RPMI7951 (cell line): Measurements from ENCODE around the gene DAG1. TPM values are rescaled to one million over a fixed set of nuclear protein-coding genes. Genes with fewer than 3 reads are reported as not detected.

Source experiments
- DNase-seq: peaks from one replicate; pipeline ENCODE4 v3.0.0-alpha.2; 2012; ENCODE audit warnings: low read depth
- total RNA-seq: library from RNA; depleted of rRNA; stranded (reverse); fragments of >200 nt; shearing (Covaris generic); gene quantifications from 2 replicates; pipeline ENCODE4 v1.2.3, GENCODE V29; 2014; rRNA removed

The DAG1 gene
- total RNA-seq, 1 experiment from 2014 or later, result 75.7 TPM

- DNase-seq, result peak; percentile 71
Measured at GRCh38 chr3:49553692-49554632, 83.9 kb downstream of the DAG1 start, which contains the start of gene BSN. Gene BSN, plus strand, starts transcription at chr3:49554477. Its CDS starts 126 bp downstream, at chr3:49554603.

- no peak for DNase-seq
Measured at GRCh38 chr3:49554633-49555265, 84.7 kb downstream of the DAG1 start.

GRCh38 chr3:49556500-49557275 is 86.6 kb downstream of the DAG1 start:
- DNase-seq, result no peak

GRCh38 chr3:49563040-49563578 is 93.0 kb downstream of the DAG1 start:
- no peak for DNase-seq

GRCh38 chr3:49563766-49564165 is 93.7 kb downstream of the DAG1 start:
- DNase-seq, result no peak

- DNase-seq, result peak; percentile 9
Measured at GRCh38 chr3:49566312-49566711, 96.2 kb downstream of the DAG1 start.

GRCh38 chr3:49567406-49567805 is 97.3 kb downstream of the DAG1 start:
- DNase-seq, result no peak

- no peak for DNase-seq
Measured at GRCh38 chr3:49568965-49569364, 98.9 kb downstream of the DAG1 start.

GRCh38 chr3:49570028-49570654 is 100.1 kb downstream of the DAG1 start:
- no peak for DNase-seq

GRCh38 chr3:49582177-49582576 is 112.1 kb downstream of the DAG1 start:
- DNase-seq, result no peak

Other genes with a start within 250 kb of the DAG1 start
- 0.84 and 0.88 TPM in 2 replicates for gene C3orf62, start 193.0 kb upstream of the DAG1 start, total RNA-seq
- gene USP4, start 130.2 kb upstream of the DAG1 start, total RNA-seq, result 12.9 and 14.5 TPM in 2 replicates
- not detected in 2 replicates for gene GPX1, start 111.9 kb upstream of the DAG1 start, total RNA-seq
- gene RHOA, start 58.3 kb upstream of the DAG1 start, total RNA-seq, result 627 and 650 TPM in 2 replicates
- gene TCTA, start 57.8 kb upstream of the DAG1 start, total RNA-seq, result 22.9 and 24.3 TPM in 2 replicates
- 1.5 TPM in 1 of 2 replicates, not detected in the other for gene AMT, start 47.8 kb upstream of the DAG1 start, total RNA-seq
- gene NICN1, start 40.9 kb upstream of the DAG1 start, total RNA-seq, result 2.4 and 4.2 TPM in 2 replicates
- gene BSN, start 84.2 kb downstream of the DAG1 start, total RNA-seq, result under 0.01 and 0.10 TPM in 2 replicates
- 103 and 108 TPM in 2 replicates for gene APEH, start 204.1 kb downstream of the DAG1 start, total RNA-seq
- gene MST1, start 219.2 kb downstream of the DAG1 start, total RNA-seq, result 0.88 and 3.4 TPM in 2 replicates
- 11.0 and 17.4 TPM in 2 replicates for gene RNF123, start 219.3 kb downstream of the DAG1 start, total RNA-seq
- gene AMIGO3, start 249.4 kb downstream of the DAG1 start, total RNA-seq, result 1.1 and 4.3 TPM in 2 replicates